HCT116 (cell line): ENCODE results near the gene KIAA1328. TPM values are rescaled to one million over a fixed set of nuclear protein-coding genes. Genes with fewer than 3 reads are reported as not detected.

ENCODE experiments used
- ATAC-seq: fragments of 200-7000 bp; cut with Tn5 transposase; 2 replicates; pipeline ENCODE4 v1.9.1; 2020; ENCODE audit warnings: mild to moderate bottlenecking, moderate library complexity
- Bru-seq: library from RNA; stranded (reverse); fragments of 400-500 nt; gene quantifications from one replicate; lab custom pipeline; 2021; lab: Mats Ljungman, UMichigan
- BruChase-seq, 2 experiments: library from RNA; stranded (reverse); fragments of 400-500 nt; gene quantifications; one replicate each; lab custom pipeline; 2021; lab: Mats Ljungman, UMichigan
- BruUV-seq: library from RNA; stranded (reverse); fragments of 400-500 nt; replicated peaks from 2 replicates; lab custom pipeline; 2021; lab: Mats Ljungman, UMichigan
- CTCF ChIA-PET: fragments of 300-600 bp; sonication (Branson Sonifier 250); formaldehyde crosslinking; loops from one replicate; lab custom pipeline; 2021; ENCODE audit warnings: antibody characterized with exemption; lab: Charles Lee
- POLR2A ChIA-PET: fragments of 300-600, 350-600 bp; sonication (Branson Sonifier 250); formaldehyde crosslinking; loops from one replicate; lab custom pipeline; 2021; ENCODE audit warnings: antibody characterized with exemption; lab: Charles Lee
- RAD21 ChIA-PET, 2 experiments: fragments of 300-600 bp; sonication (Branson Sonifier 250); formaldehyde crosslinking; loops; one replicate each; lab custom pipeline; 2023; ENCODE audit warnings: low total read pairs in 2 of 2; ENCODE audit not compliant: uncharacterized antibody in 2 of 2, unreplicated experiment in 2 of 2, low non-redundant PET in 1 of 2; lab: Charles Lee
- DNase-seq: peaks from one replicate; pipeline ENCODE4 v3.0.0-alpha.2; 2010; ENCODE audit warnings: low read depth, low spot score
- H2AFZ ChIP-seq: fragments of 200-600 bp; shearing (Covaris generic), sonication (generic); 2 replicates; pipeline ENCODE4 v1.6.1; 2017; ENCODE audit warnings: low read depth, mixed run types, mixed read lengths, antibody characterized with exemption, low read length; ENCODE audit not compliant: poor library complexity, severe bottlenecking
- H3K27ac ChIP-seq: 2 replicates; pipeline ENCODE4 v1.5.1; 2012; ENCODE audit warnings: low read depth, low read length
- H3K27me3 ChIP-seq: fragments of 200-600 bp; sonication (generic); 2 replicates; pipeline ENCODE4 v1.6.1; 2016; ENCODE audit warnings: mixed run types, low read length, mixed read lengths; ENCODE audit not compliant: insufficient read depth
- H3K36me3 ChIP-seq, 2 experiments: fragments of 200-500 bp in 1 of 2; fragments of 200-600 bp in 1 of 2; sonication (Bioruptor generic) in 1 of 2; sonication (generic) in 1 of 2; 2 replicates each; pipeline versions ENCODE4 v1.5.1 to v1.6.1; 2014 to 2016; ENCODE audit warnings: low read length in 2 of 2, inconsistent platforms in 1 of 2, mixed read lengths in 1 of 2, mixed run types in 1 of 2; ENCODE audit not compliant: insufficient read depth in 2 of 2, control insufficient read depth in 1 of 2
- H3K4me1 ChIP-seq, 2 experiments: fragments of 200-600 bp in 1 of 2; sonication (generic) in 1 of 2; 2 replicates each; pipeline versions ENCODE4 v1.5.1 to v1.6.1; 2012 to 2017; ENCODE audit warnings: low read length in 2 of 2, inconsistent platforms in 1 of 2, mild to moderate bottlenecking in 1 of 2, mixed read lengths in 1 of 2, mixed run types in 1 of 2, moderate library complexity in 1 of 2; ENCODE audit not compliant: insufficient read depth in 2 of 2, control insufficient read depth in 1 of 2
- H3K4me2 ChIP-seq: fragments of 200-600 bp; sonication (generic); 2 replicates; pipeline ENCODE4 v1.6.1; 2017; ENCODE audit warnings: mixed run types, low read length, mixed read lengths
- H3K4me3 ChIP-seq, 2 experiments: fragments of 200-600 bp in 1 of 2; sonication (generic) in 1 of 2; replicated peaks in 1 of 2; 2 replicates each; pipeline ENCODE4 v1.5.1; 2011 to 2016; ENCODE audit warnings: low read length in 2 of 2, control low read depth in 1 of 2, low read depth in 1 of 2, mild to moderate bottlenecking in 1 of 2, mixed read lengths in 1 of 2, mixed run types in 1 of 2
- H3K79me2 ChIP-seq: fragments of 200-600 bp; sonication (generic); 2 replicates; pipeline ENCODE4 v1.6.1; 2017; ENCODE audit warnings: mild to moderate bottlenecking, mixed run types, low read length, moderate library complexity, mixed read lengths; ENCODE audit not compliant: insufficient read depth
- H3K9ac ChIP-seq: fragments of 200-600 bp; sonication (generic); 2 replicates; pipeline ENCODE4 v1.6.1; 2016; ENCODE audit warnings: low read length, mixed read lengths
- H3K9me2 ChIP-seq: fragments of 200-600 bp; sonication (generic), shearing (Covaris generic); 2 replicates; pipeline ENCODE4 v1.6.1; 2017; ENCODE audit warnings: mixed run types, mild to moderate bottlenecking, moderate library complexity; ENCODE audit not compliant: insufficient read depth
- H3K9me3 ChIP-seq, 2 experiments: fragments of 200-500 bp in 1 of 2; fragments of 200-600 bp in 1 of 2; sonication (Bioruptor generic) in 1 of 2; sonication (generic) in 1 of 2; 2 replicates each; pipeline ENCODE4 v1.6.1; 2014 to 2017; ENCODE audit warnings: low read length in 2 of 2, mixed read lengths in 2 of 2, inconsistent platforms in 1 of 2, low read depth in 1 of 2, mild to moderate bottlenecking in 1 of 2, mixed run types in 1 of 2, moderate library complexity in 1 of 2; ENCODE audit not compliant: control insufficient read depth in 1 of 2, insufficient read depth in 1 of 2
- H4K20me1 ChIP-seq: fragments of 200-600 bp; sonication (generic), shearing (Covaris generic); 2 replicates; pipeline ENCODE4 v1.6.1; 2017; ENCODE audit warnings: mixed run types, mild to moderate bottlenecking, moderate library complexity; ENCODE audit not compliant: insufficient read depth
- CTCF ChIP-seq, 3 experiments: fragments of 200-600 bp in 1 of 3; sonication (generic) in 1 of 3; IDR thresholded peaks in 2 of 3; conservative IDR thresholded peaks in 1 of 3; 2 replicates each; pipeline ENCODE4 v1.5.1; 2012 to 2017; ENCODE audit warnings: low read depth in 2 of 3, low read length in 2 of 3, antibody characterized with exemption in 1 of 3, borderline replicate concordance in 1 of 3, control low read depth in 1 of 3, mild to moderate bottlenecking in 1 of 3, mixed read lengths in 1 of 3, mixed run types in 1 of 3, moderate library complexity in 1 of 3; ENCODE audit not compliant: insufficient read depth in 1 of 3
- EGR1 ChIP-seq: IDR thresholded peaks from 2 replicates; pipeline ENCODE4 v1.6.1; 2012; ENCODE audit warnings: low read depth
- EZH2 ChIP-seq: fragments of 200-600 bp; sonication (generic); IDR thresholded peaks from 2 replicates; pipeline ENCODE4 v1.6.1; 2017; ENCODE audit warnings: antibody characterized with exemption, mixed run types
- MAX ChIP-seq: IDR thresholded peaks from 2 replicates; pipeline ENCODE4 v1.6.1; 2012
- POLR2A ChIP-seq: IDR thresholded peaks from 2 replicates; pipeline ENCODE4 v1.7.0; 2011; ENCODE audit warnings: borderline replicate concordance; ENCODE audit not compliant: insufficient read depth, insufficient read length; ENCODE audit errors: extremely low read depth
- POLR2AphosphoS5 ChIP-seq: IDR thresholded peaks from 2 replicates; pipeline ENCODE4 v1.6.1; 2011; ENCODE audit warnings: mild to moderate bottlenecking, low read depth, low read length, moderate library complexity
- RAD21 ChIP-seq: IDR thresholded peaks from 2 replicates; pipeline ENCODE4 v1.6.1; 2012; ENCODE audit warnings: low read depth, mild to moderate bottlenecking
- SIN3A ChIP-seq: IDR thresholded peaks from 2 replicates; pipeline ENCODE4 v1.6.1; 2012; ENCODE audit warnings: low read depth
- YY1 ChIP-seq: IDR thresholded peaks from 2 replicates; pipeline ENCODE4 v1.6.1; 2011; ENCODE audit warnings: low read length, low read depth, moderate library complexity, mild to moderate bottlenecking; ENCODE audit not compliant: insufficient replicate concordance; ENCODE audit errors: extremely low read depth
- ZBTB33 ChIP-seq: IDR thresholded peaks from 2 replicates; pipeline ENCODE4 v1.6.1; 2011; ENCODE audit warnings: mild to moderate bottlenecking, low read length, moderate library complexity; ENCODE audit not compliant: insufficient replicate concordance; ENCODE audit errors: extremely low read depth
- ZFX ChIP-seq: fragments of 450-650 bp; IDR thresholded peaks from 2 replicates; pipeline ENCODE4 v1.6.1; 2017
- ZNF274 ChIP-seq: fragments of 200-500 bp; sonication (Bioruptor generic); IDR thresholded peaks from 2 replicates; pipeline ENCODE4 v1.6.1; 2014; ENCODE audit warnings: mild to moderate bottlenecking, low read depth, low read length, inconsistent platforms
- intact Hi-C: fragments of 100-400 bp; cut with micrococcal nuclease; formaldehyde crosslinking; loops from 2 replicates; pipeline ENCODE4 v1.10.0; 2022
- long read RNA-seq: library from polyadenylated mRNA; unstranded; transcript quantifications from one replicate; pipeline ENCODE4 v2.0.0, GENCODE V29; 2021; ENCODE audit not compliant: unreplicated experiment
- polyA plus RNA-seq: library from polyadenylated mRNA; unstranded; fragments of >200 nt; gene quantifications from 2 replicates; pipeline ENCODE4 v1.2.1, GENCODE V29; 2012; ENCODE audit warnings: missing spikeins
- total RNA-seq: library from RNA; stranded (reverse); gene quantifications from one replicate; pipeline ENCODE4 v1.2.1, GENCODE V29; 2021; ENCODE audit not compliant: unreplicated experiment

The KIAA1328 gene
- total RNA-seq = 5.2 TPM
- 2.0 and 2.2 TPM in 2 replicates for polyA plus RNA-seq
- Bru-seq, nascent RNA = percentile 55 among the genes with signal in this experiment
- percentile 48 among the genes with signal in this experiment for BruChase-seq, experiment 1, labeled RNA remaining after a 6-hour chase
- percentile 58 among the genes with signal in this experiment for BruChase-seq, experiment 2, labeled RNA remaining after a 2-hour chase
- long read RNA-seq, full-length matches to known transcripts = 1 of 8 reads
- long read RNA-seq, partial matches to known transcripts = 1 of 8 reads
- long read RNA-seq, other reads (novel, unspliced or antisense) = 6 of 8 reads

GRCh38 chr18:36828630-36829361 lies at the start of gene KIAA1328, which contains the start of gene TPGS2:
TSS of gene KIAA1328 (plus strand) at chr18:36829127. CDS start at chr18:36829139, 12 bp downstream.
TSS of gene TPGS2 (minus strand) at chr18:36829002. CDS start at chr18:36828767, 235 bp downstream.
- peak within 1 kb of the TSS; percentile 66 to 98 for H3K4me3 ChIP-seq
- intact Hi-C loops = no loop called here
- peak within 1 kb of the TSS; percentile 77 for H3K9ac ChIP-seq
- peak; percentile 90 for ATAC-seq
- H3K27ac ChIP-seq = peak within 1 kb of the TSS; percentile 86
- no peaks in the 10 kb centered on the region for H4K20me1 ChIP-seq
- no peaks in the 10 kb centered on the region for H3K9me3 ChIP-seq
- peak within 1 kb of the TSS; percentile 73 for H2AFZ ChIP-seq
- TF ChIP-seq RAD21 = peak; percentile 36; the same call in 1 of the 2 replicates
- peak; percentile 86 for TF ChIP-seq MAX
- TF ChIP-seq YY1 = peak; percentile 94
- peak; percentile 66 for TF ChIP-seq EGR1
- peak; percentile 29 for TF ChIP-seq POLR2A
- no peak for TF ChIP-seq EZH2
- TF ChIP-seq ZNF274 = no peak
- TF ChIP-seq SIN3A = peak; percentile 28; the same call in 1 of the 2 replicates
- peak; percentile 34 to 46 (median 39); a peak in 4 of 6 replicates for TF ChIP-seq CTCF (IDR thresholded peaks at IDR 0.05 in 2 of 3, conservative IDR thresholded peaks at IDR 0.05 in 1 of 3; ENCODE audit: borderline replicate concordance in 1 of 3, insufficient read depth in 1 of 3, low read depth in 2 of 3, low read length in 2 of 3)
- no peak for TF ChIP-seq ZBTB33
- peak; percentile 34 for TF ChIP-seq ZFX
- peak; percentile 46; the same call in 1 of the 2 replicates for TF ChIP-seq POLR2AphosphoS5
- TF ChIP-seq, all 23 proteins: peak for 9
- peak; percentile 61 for DNase-seq
- H3K79me2 ChIP-seq = peaks cover 39% of the 10 kb centered on the region
- H3K4me1 ChIP-seq = peaks cover 8 to 15% of the 10 kb centered on the region in 2 experiments; a peak in 2 of 4 replicates
- CTCF ChIA-PET = interaction anchor here (0.6 to 0.8 kb wide), 2 partner anchors 29 to 136 kb away, joined by 3 read pairs; no protein-coding TSS in a partner anchor
- no peaks in the 10 kb centered on the region for H3K27me3 ChIP-seq
- POLR2A ChIA-PET = no interaction called here
- BruUV-seq = no TSS peak
- no peaks in the 10 kb centered on the region for H3K36me3 ChIP-seq
- RAD21 ChIA-PET = no interaction called here
- H3K4me2 ChIP-seq = peak within 1 kb of the TSS; percentile 91
- H3K9me2 ChIP-seq = no peaks in the 10 kb centered on the region
